Measurements from ENCODE around the gene MAP3K9. TPM values are rescaled to one million over a fixed set of nuclear protein-coding genes. Genes with fewer than 3 reads are reported as not detected.

The MAP3K9 gene
- total and polyA plus RNA-seq, 2 of the 8 experiments (the other 6 are each of a cell fraction or from before 2014, with no cell fraction given), result 9.8 to 24.7 TPM

GRCh38 chr14:70753518-70753953, 55.8 kb downstream of the MAP3K9 start (continued):
- TF ChIP-seq POLR2AphosphoS5 (IDR thresholded peaks at IDR 0.05; ENCODE audit: low read depth, low read length), result no peak
- TF ChIP-seq SIN3A (conservative IDR thresholded peaks at IDR 0.05 in 1 of 2, IDR thresholded peaks at IDR 0.05 in 1 of 2; ENCODE audit: low read depth in 1 of 2, low read length in 2 of 2), result no peak
- TF ChIP-seq KDM1A (IDR thresholded peaks at IDR 0.05; ENCODE audit: borderline replicate concordance, low read length), result no peak

Measured in H1 (cell line).